Muscle of arm (tissue), 12 donors: ENCODE measurements around the gene SLC44A1. TPM values are rescaled to one million over a fixed set of nuclear protein-coding genes. Genes with fewer than 3 reads are reported as not detected.

ENCODE experiments used
- DNase-seq: peaks from one replicate; pipeline ENCODE4 v3.0.0-alpha.2; 2013
- polyA plus RNA-seq, 12 donors: library from polyadenylated mRNA; unstranded; fragments of 120-200 nt; gene quantifications; one replicate each; pipeline ENCODE4 v1.2.1, GENCODE V29; 2013; ENCODE audit not compliant: insufficient read length in 12 of 12

SLC44A1 gene
- polyA plus RNA-seq, 12 donors: 16.0 to 27.0 (median 17.9) TPM; not detected in 1

- no peak for DNase-seq
Measured at GRCh38 chr9:105458404-105458803, 214.0 kb downstream of the SLC44A1 start.

GRCh38 chr9:105459336-105459735 lies 214.9 kb downstream of the SLC44A1 start:
- no peak for DNase-seq

GRCh38 chr9:105466898-105467455 lies 222.5 kb downstream of the SLC44A1 start:
- no peak for DNase-seq

GRCh38 chr9:105468875-105469274 lies 224.4 kb downstream of the SLC44A1 start:
- no peak for DNase-seq

- no peak for DNase-seq
Measured at GRCh38 chr9:105473221-105473620, 228.8 kb downstream of the SLC44A1 start.

- DNase-seq: no peak
Measured at GRCh38 chr9:105475302-105475701, 230.9 kb downstream of the SLC44A1 start.

- no peak for DNase-seq
Measured at GRCh38 chr9:105479846-105480245, 235.4 kb downstream of the SLC44A1 start.

- no peak for DNase-seq
Measured at GRCh38 chr9:105483618-105484017, 239.2 kb downstream of the SLC44A1 start.

GRCh38 chr9:105484226-105484625 lies 239.8 kb downstream of the SLC44A1 start:
- DNase-seq: no peak

- no peak for DNase-seq
Measured at GRCh38 chr9:105485131-105485530, 240.7 kb downstream of the SLC44A1 start.

Other genes starting within 250 kb of the SLC44A1 start
- 10 to 100 TPM in 10 of 12 donors, 1 to 10 TPM in 1, not detected in 1; 7.8 to 24.3 (median 17.2) TPM for gene FSD1L, start 203.4 kb downstream of the SLC44A1 start, polyA plus RNA-seq